Stimulated activated CD4-positive, alpha-beta T cell treated with anti-CD3 and anti-CD28 coated beads, TNF-alpha, amount 100 ng/mL, for 1 hour (primary cell): ENCODE measurements around the gene CTBP2.
"Not testable (repeated sequence)": the region's sequence is repeated elsewhere in the genome, so short reads cannot be mapped to it uniquely, and the experiment has no call there.

ENCODE experiments used
- DNase-seq, 3 donors: peaks; one replicate each; pipeline ENCODE4 v3.0.0-alpha.2; 2020; ENCODE audit warnings: low read depth in 3 of 3, low spot score in 1 of 3

The CTBP2 gene

DNA sequence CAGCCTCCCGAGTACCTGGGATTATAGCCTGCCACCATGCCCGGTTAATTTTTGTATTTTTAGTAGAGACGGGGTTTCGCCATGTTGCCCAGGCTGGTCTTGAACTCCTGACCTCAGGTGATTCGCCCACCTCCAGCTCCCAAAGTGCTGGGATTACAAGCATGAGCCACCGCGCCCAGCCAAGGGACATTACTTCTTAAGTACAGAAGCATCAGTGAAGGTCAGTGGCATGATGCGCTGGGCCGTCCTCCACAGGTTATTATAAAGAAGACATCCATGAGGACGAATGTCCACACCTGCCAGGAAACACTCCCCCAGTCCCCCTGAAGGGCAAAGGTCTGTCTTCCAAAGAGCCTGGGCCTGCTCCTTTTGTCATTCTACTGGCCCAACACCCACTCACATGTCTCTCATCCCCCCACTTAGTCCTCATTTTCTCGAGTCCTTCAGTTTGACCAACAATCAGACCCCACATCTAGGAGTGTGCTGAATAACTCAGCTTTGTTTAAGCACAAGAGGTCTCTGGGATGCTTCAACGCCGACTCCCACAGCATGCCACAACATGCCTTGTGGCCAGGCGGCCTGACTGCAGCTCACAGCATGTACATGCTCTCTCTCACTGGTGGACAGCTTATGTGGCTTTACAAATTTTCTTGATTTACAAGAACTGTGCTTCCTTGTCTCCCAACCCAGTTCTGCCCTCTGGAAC is 73.0 kb downstream of the CTBP2 start:
- no peak for DNase-seq

DNA sequence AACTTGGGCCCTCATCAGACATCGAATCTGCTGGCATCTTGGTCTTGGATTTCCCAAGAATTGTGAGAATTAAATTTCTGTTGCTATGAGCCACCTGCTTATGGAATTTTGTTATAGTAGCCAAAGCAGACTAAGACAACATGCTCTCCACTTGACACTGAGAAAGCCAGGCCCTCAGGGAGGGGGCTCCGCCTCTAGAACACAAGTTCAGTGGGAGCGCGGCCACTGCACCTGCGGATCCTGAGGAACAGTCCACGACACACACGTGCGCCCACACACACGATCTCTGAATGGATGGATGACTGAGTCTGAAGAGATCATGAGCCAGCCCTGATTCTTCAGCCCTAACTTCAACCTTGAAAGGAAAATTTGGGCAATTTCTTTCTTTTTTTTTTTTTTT is 73.7 kb downstream of the CTBP2 start:
- DNase-seq, result no peak

GRCh38 chr10:125085258-125086054 is 74.9 kb downstream of the CTBP2 start:
- no peak for DNase-seq

GRCh38 chr10:125084614-125085257 is 75.6 kb downstream of the CTBP2 start:
- DNase-seq, result no peak

DNA sequence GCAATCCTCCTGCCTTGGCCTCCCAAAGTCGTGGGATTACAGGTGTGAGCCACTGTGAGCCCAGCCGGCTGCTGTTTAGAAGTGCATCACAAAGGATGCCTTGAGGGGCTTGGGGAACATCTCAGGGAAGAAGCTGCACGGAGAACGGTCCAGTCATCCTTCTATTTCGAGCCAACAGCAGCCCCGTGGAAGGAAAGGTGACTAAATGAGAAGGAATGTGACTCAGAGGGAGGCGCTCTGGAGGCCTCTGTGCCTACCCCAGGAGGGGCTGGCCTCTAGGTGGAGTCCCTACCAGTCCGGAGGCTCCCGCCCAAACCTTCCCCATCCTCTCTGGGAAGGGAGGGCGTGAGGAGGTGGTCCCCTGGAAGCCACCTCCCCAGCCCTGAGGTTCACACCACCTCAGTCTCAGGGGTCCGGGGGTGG is 76.2 kb downstream of the CTBP2 start:
- DNase-seq, result no peak

GRCh38 chr10:125083576-125083920 is 76.8 kb downstream of the CTBP2 start:
- no peak for DNase-seq

DNA sequence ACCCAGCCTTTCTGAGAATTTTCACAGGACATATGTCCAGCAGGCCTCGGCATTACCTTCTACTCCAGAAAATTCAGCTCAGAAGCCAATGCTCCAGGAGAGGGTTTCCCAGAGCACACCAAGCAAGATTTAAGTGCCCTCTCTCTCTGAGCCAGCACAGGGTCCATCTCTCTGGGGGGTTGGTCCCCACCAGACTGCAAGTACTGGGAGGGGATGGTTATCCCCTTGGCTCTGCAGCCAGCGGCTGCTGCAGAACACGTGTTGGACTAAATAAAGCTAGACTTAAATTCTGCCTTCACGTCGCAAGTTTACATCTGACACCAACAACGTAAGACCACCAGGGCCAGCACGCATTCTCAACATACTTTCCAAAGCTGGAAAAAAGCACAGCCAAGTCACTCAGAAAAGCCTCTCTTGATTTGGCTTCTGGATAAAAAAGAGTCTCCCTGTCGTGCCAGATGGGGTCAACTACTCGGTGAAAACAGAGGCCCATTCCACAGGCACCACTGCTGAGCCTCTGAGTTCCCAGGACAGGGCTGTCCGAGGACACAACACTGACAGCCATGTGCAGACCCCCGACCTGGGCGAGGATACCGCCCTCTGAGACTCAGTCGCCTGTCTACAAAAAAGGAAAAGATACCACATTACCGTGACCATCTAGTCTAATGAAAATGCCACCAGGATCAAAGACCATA is 77.3 kb downstream of the CTBP2 start:
- DNase-seq, result no peak

DNA sequence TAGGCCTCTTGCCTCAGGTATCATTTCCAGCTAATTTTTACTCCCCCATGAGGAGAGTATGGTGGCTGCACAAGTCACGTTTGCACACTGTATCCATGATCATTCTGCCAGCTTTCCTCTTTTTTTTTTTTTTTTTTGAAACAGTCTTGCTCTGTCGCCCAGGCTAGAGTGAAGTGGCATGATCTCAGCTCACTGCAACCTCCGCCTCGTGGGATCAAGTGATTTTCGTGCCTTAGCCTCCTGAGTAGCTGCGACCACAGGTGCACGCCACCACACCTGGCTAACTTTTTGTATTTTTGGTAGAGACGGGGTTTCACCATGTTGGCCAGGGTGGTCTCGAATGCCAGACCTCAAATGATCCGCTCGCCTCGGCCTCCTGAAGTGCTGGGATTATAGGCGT is 77.9 kb downstream of the CTBP2 start:
- DNase-seq, result not testable (repeated sequence)

- no peak for DNase-seq
Observed at GRCh38 chr10:125081931-125082330, 78.4 kb downstream of the CTBP2 start.

DNA sequence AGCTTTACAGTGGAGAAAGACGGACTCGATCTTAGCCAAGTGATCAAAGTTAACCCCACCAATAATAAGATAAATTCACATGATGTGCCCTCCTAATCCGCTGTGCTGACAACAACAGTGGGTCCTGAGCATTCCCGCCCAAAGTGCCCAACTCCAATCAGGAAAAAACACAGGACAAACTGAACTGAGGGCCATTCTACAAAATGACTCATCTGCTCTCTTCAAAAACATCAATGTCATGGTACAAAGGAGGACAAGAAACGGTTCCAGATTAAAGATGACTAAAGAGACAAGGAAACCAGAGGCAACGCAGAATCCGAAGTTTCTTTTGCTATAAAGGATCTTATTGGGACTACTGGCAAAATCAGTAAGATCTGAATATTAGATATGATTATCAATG is 79.4 kb downstream of the CTBP2 start:
- no peak for DNase-seq

- no peak for DNase-seq
Observed at GRCh38 chr10:125080296-125080695, 80.1 kb downstream of the CTBP2 start.

GRCh38 chr10:125079091-125079600 is 81.2 kb downstream of the CTBP2 start:
- DNase-seq, result no peak

GRCh38 chr10:125076891-125077541 is 83.3 kb downstream of the CTBP2 start:
- DNase-seq, result no peak

DNA sequence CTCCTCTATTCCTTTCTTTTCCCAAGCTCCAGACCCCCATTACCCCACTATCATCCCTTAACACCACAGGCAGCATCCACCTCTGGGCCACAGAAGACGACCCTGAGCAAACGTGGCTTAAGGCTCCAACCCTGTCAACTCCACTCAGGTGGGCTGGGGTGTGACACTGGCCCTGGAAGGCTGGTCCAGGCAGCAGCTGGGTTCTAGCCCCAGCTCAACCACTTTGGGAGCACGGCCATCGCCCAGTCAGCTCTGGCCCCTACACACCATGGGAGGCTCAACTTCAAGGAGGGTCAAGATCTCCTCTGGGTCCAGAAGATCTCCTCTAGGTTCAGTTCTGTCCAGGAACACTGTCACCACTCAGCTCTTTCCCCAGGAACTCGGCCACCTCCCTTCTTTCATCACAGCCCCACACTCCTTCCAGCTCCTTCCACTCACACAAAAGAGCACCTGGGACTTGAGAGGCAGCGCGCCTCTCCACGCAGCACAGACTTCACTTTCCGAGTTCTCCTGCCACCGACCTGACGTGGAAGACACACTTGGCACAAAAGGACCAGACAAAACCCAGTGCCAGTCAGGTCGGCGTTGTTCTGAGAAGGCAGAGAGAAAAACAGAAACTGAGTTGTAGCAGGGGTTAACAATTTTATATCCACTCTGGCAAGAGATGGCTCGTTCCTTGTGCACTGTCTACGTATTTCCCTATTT is 84.1 kb downstream of the CTBP2 start:
- DNase-seq, result no peak

DNA sequence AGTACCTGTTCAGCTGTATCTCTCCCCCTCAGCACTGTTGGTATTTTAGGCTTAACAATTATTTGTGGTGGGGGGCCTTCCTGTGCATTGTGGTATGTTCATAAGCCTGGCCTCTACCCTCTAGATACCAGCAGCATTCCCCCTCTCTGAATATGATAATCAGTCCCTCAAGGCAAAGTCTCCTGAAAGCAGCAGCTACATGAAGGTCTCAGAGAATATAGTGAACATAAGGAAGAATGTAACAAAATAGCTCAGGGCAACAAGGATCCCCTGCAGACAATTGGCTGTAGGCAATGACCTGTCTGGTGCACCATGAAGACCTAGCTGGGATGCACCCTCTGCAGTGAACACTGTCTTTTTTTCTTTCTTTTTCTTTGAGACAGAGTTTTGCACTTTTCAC is 86.4 kb downstream of the CTBP2 start:
- DNase-seq, result no peak

DNA sequence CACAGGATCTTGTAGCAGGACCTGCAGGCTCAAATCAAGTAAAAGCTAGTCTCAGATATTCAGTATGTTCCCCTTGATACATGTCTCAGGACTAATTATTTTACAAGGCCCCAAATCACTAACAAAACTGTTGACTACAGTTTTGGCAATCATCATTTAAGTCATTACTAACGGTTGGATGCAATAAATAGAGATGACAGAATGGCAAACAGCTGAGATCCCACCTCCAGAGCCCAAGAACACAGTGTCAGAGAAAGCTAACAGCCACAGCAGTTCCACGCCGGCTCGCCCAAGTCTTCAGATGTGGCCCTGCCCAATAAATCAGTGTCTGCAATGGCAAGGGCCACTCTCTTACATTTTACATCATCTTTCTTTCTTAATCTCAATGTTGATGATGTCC is 87.6 kb downstream of the CTBP2 start:
- no peak for DNase-seq

DNA sequence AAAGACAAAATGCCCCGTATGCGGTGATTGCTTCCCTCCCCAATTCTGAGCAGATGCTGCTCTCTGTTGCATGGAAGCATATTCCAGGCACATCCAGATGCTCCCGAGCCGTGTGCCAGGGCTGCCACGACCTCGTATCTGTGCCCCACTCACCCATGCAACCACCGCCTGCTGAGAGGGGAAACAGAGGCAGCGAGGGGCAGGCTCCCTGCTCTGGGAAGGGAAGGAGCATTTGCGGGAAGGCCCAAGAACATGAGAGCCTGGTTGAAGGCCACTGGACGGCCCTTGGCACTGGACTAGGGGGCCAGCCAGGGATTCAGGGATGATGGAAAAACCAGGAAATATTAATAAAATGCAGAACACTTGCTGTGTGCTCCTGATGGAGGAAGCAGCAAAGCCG is 89.4 kb downstream of the CTBP2 start:
- no peak for DNase-seq

GRCh38 chr10:125068406-125068805 is 92.0 kb downstream of the CTBP2 start:
- no peak for DNase-seq

- no peak for DNase-seq
Observed at GRCh38 chr10:125067764-125068163, 92.6 kb downstream of the CTBP2 start.

- no peak for DNase-seq
Observed at GRCh38 chr10:125066764-125067450, 93.5 kb downstream of the CTBP2 start.
